Measurements from ENCODE around the gene NTSR1. TPM values are rescaled to one million over a fixed set of nuclear protein-coding genes. Genes with fewer than 3 reads are reported as not detected.

Gene NTSR1
- total and polyA plus RNA-seq, 9 donors, result 0.05 to 0.23 (median 0.08) TPM; not detected in 5

- Histone ChIP-seq H3K36me3 (no peaks in the 10 kb centered on the region), H3K4me3 (no peak overlapping the region), H3K9me3 (no peaks in the 10 kb centered on the region), H3K27me3 (no peaks in the 10 kb centered on the region), H3K27ac (no peak overlapping the region), H3K4me1 (ENCODE audit: insufficient read depth) (no peaks in the 10 kb centered on the region)
- 86 to 91% (median 89%) methylated on average over 12 of the region's 12 CpGs for WGBS, 3 donors
- TF ChIP-seq POLR2A (IDR thresholded peaks at IDR 0.05), result no peak
- no peak for TF ChIP-seq EP300 (IDR thresholded peaks at IDR 0.05)
- no peak for TF ChIP-seq CTCF (IDR thresholded peaks at IDR 0.05)
- intact Hi-C loops (cut with DNase I), result loop anchor here (5.0 kb wide), 3 partner anchors 127 to 342 kb away; partner anchors contain the start of gene BHLHE23 (in 2 of the 4)
- no peak for DNase-seq
These were observed 43.4 kb upstream of the NTSR1 start for GRCh38 chr20:62665153-62665754.

GRCh38 chr20:62665826-62666735 lies 42.6 kb upstream of the NTSR1 start:
- intact Hi-C loops (cut with DNase I), result loop anchor here (5.0 kb wide), 3 partner anchors 126 to 341 kb away; partner anchors contain the start of gene BHLHE23 (in 2 of the 4)
- peak in 1 of 5 donors; percentile 14 for DNase-seq
- Histone ChIP-seq H3K27ac (no peak overlapping the region), H3K36me3 (no peaks in the 10 kb centered on the region), H3K9me3 (no peaks in the 10 kb centered on the region), H3K27me3 (no peaks in the 10 kb centered on the region), H3K4me3 (no peak overlapping the region), H3K4me1 (ENCODE audit: insufficient read depth) (no peaks in the 10 kb centered on the region)
- TF ChIP-seq EP300 (IDR thresholded peaks at IDR 0.05) (no peak), POLR2A (IDR thresholded peaks at IDR 0.05) (no peak), CTCF (IDR thresholded peaks at IDR 0.05) (no peak)
- 79 to 85% (median 83%) methylated on average over 28 to 31 of the region's 33 CpGs for WGBS, 3 donors

- WGBS, 3 donors, result 74 to 76% (median 75%) methylated on average over 25 to 27 of the region's 27 CpGs
- Histone ChIP-seq H3K36me3 (no peaks in the 10 kb centered on the region), H3K4me3 (no peak overlapping the region), H3K4me1 (ENCODE audit: insufficient read depth) (no peaks in the 10 kb centered on the region), H3K9me3 (no peaks in the 10 kb centered on the region), H3K27ac (no peak overlapping the region), H3K27me3 (no peaks in the 10 kb centered on the region)
- TF ChIP-seq CTCF (IDR thresholded peaks at IDR 0.05), result no peak
- TF ChIP-seq EP300 (IDR thresholded peaks at IDR 0.05), result no peak
- TF ChIP-seq POLR2A (IDR thresholded peaks at IDR 0.05), result no peak
- DNase-seq, result peak in 2 of 5 donors; percentile 28 to 33
- intact Hi-C loops (cut with DNase I), result loop anchor here (5.0 kb wide), 3 partner anchors 125 to 340 kb away; partner anchors contain the start of gene BHLHE23 (in 2 of the 4)
These were observed 41.7 kb upstream of the NTSR1 start for GRCh38 chr20:62666736-62667529.

All from ovary (tissue), 9 donors.